NCI-H1930 (cell line): Measurements from ENCODE around the gene TRIM22.

ENCODE experiments used
- DNase-seq, 2 experiments: peaks; one replicate each; lab custom pipeline; 2025; lab: John Stamatoyannopoulos, UW

Gene TRIM22

DNA sequence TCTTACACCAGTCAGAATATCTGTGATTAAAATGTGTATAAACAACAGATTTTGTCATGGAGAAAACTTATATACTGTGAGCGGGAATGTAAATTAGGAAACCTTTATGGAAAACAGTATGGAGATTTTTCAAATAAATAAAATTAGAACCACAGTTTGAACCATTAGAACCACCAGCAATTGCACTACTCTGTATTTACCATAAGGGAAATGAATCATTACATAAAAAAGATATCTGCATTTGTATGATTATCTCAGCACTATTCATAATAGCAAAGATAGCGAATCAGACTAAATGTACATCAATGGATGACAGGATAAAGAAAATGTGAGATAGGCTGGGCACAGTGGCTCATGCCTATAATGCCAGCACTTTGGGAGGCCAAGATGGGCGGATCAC lies 57.0 kb downstream of the TRIM22 start:
- DNase-seq, result no peak

- no peak for DNase-seq
These were observed 60.2 kb downstream of the TRIM22 start for GRCh38 chr11:5749836-5750235.

GRCh38 chr11:5753943-5754342 lies 64.4 kb downstream of the TRIM22 start, which contains the start of gene OR52N4:
OR52N4 (plus strand) TSS chr11:5754243; CDS start chr11:5754741, 498 bp downstream.
- DNase-seq, result no peak
